ENCODE measurements around the gene C12orf76. TPM values are rescaled to one million over a fixed set of nuclear protein-coding genes. Genes with fewer than 3 reads are reported as not detected.

Gene C12orf76
- total and polyA plus RNA-seq, 2 of the 13 experiments (the other 11 are each of a cell fraction or from before 2014, with no cell fraction given), result 15.8 to 38.4 TPM

DNA sequence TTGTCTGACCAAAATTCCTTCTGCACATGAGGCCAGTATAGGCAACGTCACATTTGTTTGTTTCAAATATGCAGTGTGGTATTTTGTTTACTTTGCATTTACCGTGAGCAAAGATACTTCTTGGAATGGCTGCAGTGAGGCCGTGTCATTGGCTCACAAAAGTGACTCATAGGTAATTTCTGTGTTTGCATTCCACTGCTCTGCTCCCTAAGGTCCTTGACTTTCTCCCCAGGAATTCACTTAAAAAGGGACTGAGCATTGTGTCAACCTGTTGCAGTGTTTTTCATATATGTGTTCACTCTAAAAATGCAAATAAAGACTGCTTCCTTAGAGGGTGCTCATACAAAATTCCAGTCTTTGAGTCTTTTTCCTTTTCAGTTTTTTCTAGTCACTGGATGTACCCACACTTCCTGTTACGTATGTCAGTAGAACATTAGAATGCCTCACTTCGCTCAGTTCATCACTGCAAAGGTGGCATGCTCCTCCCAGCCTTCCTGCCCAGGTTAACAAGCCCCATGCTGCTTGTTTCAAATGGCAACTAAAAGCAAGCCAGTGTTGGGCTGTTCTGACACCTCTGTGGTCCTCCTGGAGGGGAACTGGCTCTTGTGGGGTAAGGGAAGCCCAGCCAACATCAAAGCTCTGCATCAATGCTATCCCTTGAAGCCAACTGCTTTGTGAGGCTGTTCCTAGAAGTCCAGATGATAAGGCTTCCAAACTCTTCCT lies 9.1 kb downstream of the C12orf76 start (continued):
- peak; percentile 78 for TF ChIP-seq RXRB (CRISPR knock-in tag; IDR thresholded peaks at IDR 0.05; ENCODE audit: borderline replicate concordance)
- no peak for TF ChIP-seq MAZ (IDR thresholded peaks at IDR 0.05; ENCODE audit: borderline replicate concordance, low read depth, low read length)
- peak; percentile 42; the same call in 1 of the 2 replicates for TF ChIP-seq MAZ (CRISPR knock-in tag; IDR thresholded peaks at IDR 0.05; ENCODE audit: low read depth)
- TF ChIP-seq THYN1 (CRISPR knock-in tag; IDR thresholded peaks at IDR 0.05; ENCODE audit: borderline replicate concordance, low read depth), result no peak
- TF ChIP-seq RARA (CRISPR knock-in tag; IDR thresholded peaks at IDR 0.05), result peak; percentile 86
- TF ChIP-seq ZNF282 (IDR thresholded peaks at IDR 0.05; ENCODE audit: partially characterized antibody), result no peak
- no peak for TF ChIP-seq TRIM24 (CRISPR knock-in tag; IDR thresholded peaks at IDR 0.05)
- TF ChIP-seq ZNF207 (IDR thresholded peaks at IDR 0.05; ENCODE audit: borderline replicate concordance), result no peak
- no peak for TF ChIP-seq ZFP91 (CRISPR knock-in tag; IDR thresholded peaks at IDR 0.05; ENCODE audit: borderline replicate concordance)
- peak; percentile 44; the same call in 1 of the 2 replicates for TF ChIP-seq ZNF501 (CRISPR knock-in tag; IDR thresholded peaks at IDR 0.05)
- TF ChIP-seq PHF21A (CRISPR knock-in tag; IDR thresholded peaks at IDR 0.05), result peak; percentile 96
- peak; percentile 99 for TF ChIP-seq TEAD3 (CRISPR knock-in tag; optimal IDR thresholded peaks at IDR 0.05; ENCODE audit: borderline replicate concordance)
- peak; percentile 80 for TF ChIP-seq ASH2L (IDR thresholded peaks at IDR 0.05; ENCODE audit: insufficient read length, low read depth, low read length)
- no peak for TF ChIP-seq NFE2L1 (CRISPR knock-in tag; IDR thresholded peaks at IDR 0.05; ENCODE audit: borderline replicate concordance)
- no peak for TF ChIP-seq ZNF788 (CRISPR knock-in tag; IDR thresholded peaks at IDR 0.05; ENCODE audit: borderline replicate concordance)
- TF ChIP-seq CERS6 (CRISPR knock-in tag; IDR thresholded peaks at IDR 0.05), result no peak
- no peak for TF ChIP-seq ZNF337 (CRISPR knock-in tag; IDR thresholded peaks at IDR 0.05; ENCODE audit: borderline replicate concordance, low read depth)
- TF ChIP-seq ZNF691 (CRISPR knock-in tag; IDR thresholded peaks at IDR 0.05; ENCODE audit: borderline replicate concordance, low read depth), result no peak
- no peak for TF ChIP-seq ZNF260 (CRISPR knock-in tag; IDR thresholded peaks at IDR 0.05; ENCODE audit: borderline replicate concordance, low read depth)
- TF ChIP-seq AGO2 (optimal IDR thresholded peaks at IDR 0.05; ENCODE audit: low read depth, low read length), result no peak
- peak; percentile 51; the same call in 1 of the 2 replicates for TF ChIP-seq ZNF430 (CRISPR knock-in tag; IDR thresholded peaks at IDR 0.05)
- TF ChIP-seq GATAD1 (CRISPR knock-in tag; IDR thresholded peaks at IDR 0.05), result peak; percentile 38; the same call in 1 of the 2 replicates
- no peak for TF ChIP-seq ZNF251 (CRISPR knock-in tag; IDR thresholded peaks at IDR 0.05)
- no peak for TF ChIP-seq SUZ12 (IDR thresholded peaks at IDR 0.05; ENCODE audit: low read depth, low read length)
- TF ChIP-seq LCORL (IDR thresholded peaks at IDR 0.05), result peak; percentile 31; the same call in 1 of the 2 replicates
- TF ChIP-seq LCORL (CRISPR knock-in tag; IDR thresholded peaks at IDR 0.05), result peak; percentile 83
- TF ChIP-seq EZH2 (conservative IDR thresholded peaks at IDR 0.05; ENCODE audit: low read depth, low read length), result no peak
- no peak for TF ChIP-seq ZNF780A (CRISPR knock-in tag; IDR thresholded peaks at IDR 0.05)
- TF ChIP-seq ZNF564 (CRISPR knock-in tag; IDR thresholded peaks at IDR 0.05), result no peak

Data from HepG2 (cell line).